Measurements from ENCODE around the gene TMEM145. TPM values are rescaled to one million over a fixed set of nuclear protein-coding genes. Genes with fewer than 3 reads are reported as not detected.
A peak's percentile ranks its signal among the peaks of the same experiment; 100 is the strongest.

Gene TMEM145
- total and polyA plus RNA-seq, 9 of the 15 experiments (the other 6 are each of a cell fraction or from before 2014, with no cell fraction given): 0.80 to 5.5 (median 1.9) TPM; not detected in 3

DNA sequence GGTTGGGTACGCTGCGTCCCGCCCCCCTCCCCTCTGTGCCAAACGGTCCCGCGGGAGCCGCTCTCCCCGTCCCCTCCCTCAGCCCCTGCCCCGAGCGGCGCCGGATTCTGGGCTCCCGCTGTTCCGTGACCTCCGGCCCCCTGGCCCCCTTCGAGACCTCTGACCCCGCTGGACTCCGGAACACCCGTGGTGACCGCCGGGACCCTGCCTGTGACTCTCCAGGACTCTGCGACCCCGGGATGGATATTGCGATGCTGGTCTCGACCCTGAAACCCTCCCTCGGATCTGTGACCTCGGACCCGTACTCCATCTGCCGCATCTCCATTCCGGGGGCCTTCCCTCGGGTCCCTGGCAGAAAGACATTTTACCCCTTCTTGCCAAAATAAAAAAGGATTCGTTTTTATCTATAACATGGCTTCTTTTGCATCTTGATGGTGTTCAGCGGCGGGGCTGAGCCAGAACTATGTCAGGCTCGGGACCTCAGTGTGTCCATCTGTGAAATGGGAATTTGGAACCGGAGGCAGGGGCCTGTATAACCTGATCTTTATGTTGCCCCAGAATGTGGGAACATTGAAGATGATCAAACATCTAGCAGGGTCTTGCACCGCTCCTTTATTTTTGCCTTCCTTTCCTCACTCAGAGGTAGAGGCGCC, 11.7 kb downstream of the TMEM145 start (continued):
- TF ChIP-seq, protein P1, sequence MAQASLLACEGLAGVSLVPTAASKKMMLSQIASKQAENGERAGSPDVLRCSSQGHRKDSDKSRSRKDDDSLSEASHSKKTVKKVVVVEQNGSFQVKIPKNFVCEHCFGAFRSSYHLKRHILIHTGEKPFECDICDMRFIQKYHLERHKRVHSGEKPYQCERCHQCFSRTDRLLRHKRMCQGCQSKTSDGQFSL (CRISPR knock-in tag; IDR thresholded peaks at IDR 0.05): no peak
- TF ChIP-seq, protein P1 (tag; IDR thresholded peaks at IDR 0.05): no peak
- TF ChIP-seq DPF2 (IDR thresholded peaks at IDR 0.05) (peak; percentile 49; the same call in 1 of the 2 replicates), ZNF174 (CRISPR knock-in tag; IDR thresholded peaks at IDR 0.05) (no peak), NR3C1 (CRISPR knock-in tag; IDR thresholded peaks at IDR 0.05) (no peak), ZFPM2 (CRISPR knock-in tag; IDR thresholded peaks at IDR 0.05) (no peak), ZC3H4 (CRISPR knock-in tag; IDR thresholded peaks at IDR 0.05; ENCODE audit: borderline replicate concordance) (no peak), GTF2E2 (tag; IDR thresholded peaks at IDR 0.05) (no peak), CHD4 (IDR thresholded peaks at IDR 0.05; ENCODE audit: insufficient read depth, insufficient replicate concordance, low read depth, low read length, poor library complexity, severe bottlenecking) (no peak), TCF7 (IDR thresholded peaks at IDR 0.05; ENCODE audit: borderline replicate concordance) (no peak), POU5F1 (IDR thresholded peaks at IDR 0.05; ENCODE audit: borderline replicate concordance, low read depth, low read length, partially characterized antibody) (no peak), ARID1B (IDR thresholded peaks at IDR 0.05) (no peak), RCOR1 (IDR thresholded peaks at IDR 0.05; ENCODE audit: borderline replicate concordance in 1 of 2, low read depth in 2 of 2, low read length in 2 of 2) (peak; percentile 36 to 62; a peak in 2 of 4 replicates), RBM17 (IDR thresholded peaks at IDR 0.05; ENCODE audit: borderline replicate concordance, low read depth, low read length) (no peak), ZNF124 (CRISPR knock-in tag; IDR thresholded peaks at IDR 0.05) (no peak), COPS2 (conservative IDR thresholded peaks at IDR 0.05) (no peak)
- TF ChIP-seq, protein P2, sequence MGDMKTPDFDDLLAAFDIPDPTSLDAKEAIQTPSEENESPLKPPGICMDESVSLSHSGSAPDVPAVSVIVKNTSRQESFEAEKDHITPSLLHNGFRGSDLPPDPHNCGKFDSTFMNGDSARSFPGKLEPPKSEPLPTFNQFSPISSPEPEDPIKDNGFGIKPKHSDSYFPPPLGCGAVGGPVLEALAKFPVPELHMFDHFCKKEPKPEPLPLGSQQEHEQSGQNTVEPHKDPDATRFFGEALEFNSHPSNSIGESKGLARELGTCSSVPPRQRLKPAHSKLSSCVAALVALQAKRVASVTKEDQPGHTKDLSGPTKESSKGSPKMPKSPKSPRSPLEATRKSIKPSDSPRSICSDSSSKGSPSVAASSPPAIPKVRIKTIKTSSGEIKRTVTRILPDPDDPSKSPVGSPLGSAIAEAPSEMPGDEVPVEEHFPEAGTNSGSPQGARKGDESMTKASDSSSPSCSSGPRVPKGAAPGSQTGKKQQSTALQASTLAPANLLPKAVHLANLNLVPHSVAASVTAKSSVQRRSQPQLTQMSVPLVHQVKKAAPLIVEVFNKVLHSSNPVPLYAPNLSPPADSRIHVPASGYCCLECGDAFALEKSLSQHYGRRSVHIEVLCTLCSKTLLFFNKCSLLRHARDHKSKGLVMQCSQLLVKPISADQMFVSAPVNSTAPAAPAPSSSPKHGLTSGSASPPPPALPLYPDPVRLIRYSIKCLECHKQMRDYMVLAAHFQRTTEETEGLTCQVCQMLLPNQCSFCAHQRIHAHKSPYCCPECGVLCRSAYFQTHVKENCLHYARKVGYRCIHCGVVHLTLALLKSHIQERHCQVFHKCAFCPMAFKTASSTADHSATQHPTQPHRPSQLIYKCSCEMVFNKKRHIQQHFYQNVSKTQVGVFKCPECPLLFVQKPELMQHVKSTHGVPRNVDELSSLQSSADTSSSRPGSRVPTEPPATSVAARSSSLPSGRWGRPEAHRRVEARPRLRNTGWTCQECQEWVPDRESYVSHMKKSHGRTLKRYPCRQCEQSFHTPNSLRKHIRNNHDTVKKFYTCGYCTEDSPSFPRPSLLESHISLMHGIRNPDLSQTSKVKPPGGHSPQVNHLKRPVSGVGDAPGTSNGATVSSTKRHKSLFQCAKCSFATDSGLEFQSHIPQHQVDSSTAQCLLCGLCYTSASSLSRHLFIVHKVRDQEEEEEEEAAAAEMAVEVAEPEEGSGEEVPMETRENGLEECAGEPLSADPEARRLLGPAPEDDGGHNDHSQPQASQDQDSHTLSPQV (IDR thresholded peaks at IDR 0.05): no peak
- TF ChIP-seq, protein P3, sequence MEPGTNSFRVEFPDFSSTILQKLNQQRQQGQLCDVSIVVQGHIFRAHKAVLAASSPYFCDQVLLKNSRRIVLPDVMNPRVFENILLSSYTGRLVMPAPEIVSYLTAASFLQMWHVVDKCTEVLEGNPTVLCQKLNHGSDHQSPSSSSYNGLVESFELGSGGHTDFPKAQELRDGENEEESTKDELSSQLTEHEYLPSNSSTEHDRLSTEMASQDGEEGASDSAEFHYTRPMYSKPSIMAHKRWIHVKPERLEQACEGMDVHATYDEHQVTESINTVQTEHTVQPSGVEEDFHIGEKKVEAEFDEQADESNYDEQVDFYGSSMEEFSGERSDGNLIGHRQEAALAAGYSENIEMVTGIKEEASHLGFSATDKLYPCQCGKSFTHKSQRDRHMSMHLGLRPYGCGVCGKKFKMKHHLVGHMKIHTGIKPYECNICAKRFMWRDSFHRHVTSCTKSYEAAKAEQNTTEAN (CRISPR knock-in tag; IDR thresholded peaks at IDR 0.05): no peak
- TF ChIP-seq, protein P4, sequence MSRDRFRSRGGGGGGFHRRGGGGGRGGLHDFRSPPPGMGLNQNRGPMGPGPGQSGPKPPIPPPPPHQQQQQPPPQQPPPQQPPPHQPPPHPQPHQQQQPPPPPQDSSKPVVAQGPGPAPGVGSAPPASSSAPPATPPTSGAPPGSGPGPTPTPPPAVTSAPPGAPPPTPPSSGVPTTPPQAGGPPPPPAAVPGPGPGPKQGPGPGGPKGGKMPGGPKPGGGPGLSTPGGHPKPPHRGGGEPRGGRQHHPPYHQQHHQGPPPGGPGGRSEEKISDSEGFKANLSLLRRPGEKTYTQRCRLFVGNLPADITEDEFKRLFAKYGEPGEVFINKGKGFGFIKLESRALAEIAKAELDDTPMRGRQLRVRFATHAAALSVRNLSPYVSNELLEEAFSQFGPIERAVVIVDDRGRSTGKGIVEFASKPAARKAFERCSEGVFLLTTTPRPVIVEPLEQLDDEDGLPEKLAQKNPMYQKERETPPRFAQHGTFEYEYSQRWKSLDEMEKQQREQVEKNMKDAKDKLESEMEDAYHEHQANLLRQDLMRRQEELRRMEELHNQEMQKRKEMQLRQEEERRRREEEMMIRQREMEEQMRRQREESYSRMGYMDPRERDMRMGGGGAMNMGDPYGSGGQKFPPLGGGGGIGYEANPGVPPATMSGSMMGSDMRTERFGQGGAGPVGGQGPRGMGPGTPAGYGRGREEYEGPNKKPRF (IDR thresholded peaks at IDR 0.05; ENCODE audit: low read depth, low read length): no peak

Measured in K562 (cell line).